K562 (cell line): Measurements from ENCODE around the gene MADD. TPM values are rescaled to one million over a fixed set of nuclear protein-coding genes. Genes with fewer than 3 reads are reported as not detected.
"Not testable (repeated sequence)": the region's sequence is repeated elsewhere in the genome, so short reads cannot be mapped to it uniquely, and the experiment has no call there.

ENCODE experiments used
- ATAC-seq: fragments of 200-7000 bp; cut with Tn5 transposase; 3 replicates; pipeline ENCODE4 v1.9.1; 2020; ENCODE audit warnings: moderate library complexity
- BruUV-seq: library from RNA; stranded (reverse); fragments of 400-500 nt; replicated peaks from 2 replicates; lab custom pipeline; 2021; lab: Mats Ljungman, UMichigan
- CTCF ChIA-PET: fragments of 300-600 bp; formaldehyde crosslinking; extraction: SDS; loops from one replicate; lab custom pipeline; 2021; ENCODE audit warnings: low intra/inter-chr PET ratio; lab: Yijun Ruan, JAX
- POLR2A ChIA-PET: fragments of 300-600, 350-650 bp; sonication (Branson Sonifier 250); formaldehyde crosslinking; extraction: SDS; loops from one replicate; lab custom pipeline; 2021; ENCODE audit warnings: antibody characterized with exemption, inconsistent platforms; lab: Yijun Ruan, JAX
- DNase-seq, 4 experiments: peaks; one replicate each; pipeline versions ENCODE4 v3.0.0 to v3.0.0-alpha.2; 2011 to 2018; ENCODE audit warnings: low spot score in 3 of 4, mixed read lengths in 3 of 4; ENCODE audit errors: extremely low read depth in 1 of 4
- FAIRE-seq: peaks from 2 replicates; lab custom pipeline; 2011; peaks lifted over from hg19 to GRCh38; lab: Jason Lieb, UNC
- H2AFZ ChIP-seq: 2 replicates; pipeline ENCODE4 v1.6.0; 2011; ENCODE audit warnings: low read depth, low read length, control low read depth, inconsistent platforms
- H3K27ac ChIP-seq: fragments of 200-600 bp; 3 replicates; pipeline ENCODE4 v1.8.0; 2011; ENCODE audit warnings: low read depth, mild to moderate bottlenecking, control low read depth, inconsistent platforms, low read length, moderate library complexity, mixed read lengths; ENCODE audit errors: extremely low read depth
- H3K27me3 ChIP-seq, 2 experiments: fragments of 300-600 bp in 1 of 2; 2 replicates in 1 of 2; 3 replicates in 1 of 2; pipeline versions ENCODE4 v1.6.0 to v1.8.0; 2011; ENCODE audit warnings: inconsistent platforms in 2 of 2, low read length in 2 of 2, mild to moderate bottlenecking in 1 of 2, mixed read lengths in 1 of 2, moderate library complexity in 1 of 2; ENCODE audit not compliant: control insufficient read depth in 2 of 2, insufficient read depth in 2 of 2
- H3K36me3 ChIP-seq: fragments of 300-600 bp; 3 replicates; pipeline ENCODE4 v1.8.0; 2011; ENCODE audit warnings: mild to moderate bottlenecking, low read length, inconsistent platforms; ENCODE audit not compliant: control insufficient read depth, insufficient read depth
- H3K4me1 ChIP-seq, 2 experiments: fragments of 200-600 bp in 1 of 2; replicated peaks in 1 of 2; 2 replicates in 1 of 2; 3 replicates in 1 of 2; pipeline versions ENCODE4 v1.5.1 to v1.8.0; 2011; ENCODE audit warnings: inconsistent platforms in 2 of 2, low read length in 2 of 2, mild to moderate bottlenecking in 1 of 2, mixed read lengths in 1 of 2, moderate library complexity in 1 of 2; ENCODE audit not compliant: control insufficient read depth in 2 of 2, insufficient read depth in 2 of 2
- H3K4me2 ChIP-seq: 2 replicates; pipeline ENCODE4 v1.6.1; 2011; ENCODE audit warnings: low read length, control low read depth, inconsistent platforms, mixed read lengths; ENCODE audit not compliant: insufficient read depth
- H3K4me3 ChIP-seq: fragments of 200-600 bp; sonication (generic), shearing (Covaris generic); 2 replicates; pipeline ENCODE4 v1.5.1; 2016; ENCODE audit warnings: control low read depth, inconsistent platforms
- H3K79me2 ChIP-seq: fragments of 200-600 bp; 3 replicates; pipeline ENCODE4 v1.8.0; 2011; ENCODE audit warnings: low read length, inconsistent platforms; ENCODE audit not compliant: control insufficient read depth, insufficient read depth
- H3K9ac ChIP-seq, 2 experiments: 2 replicates each; pipeline versions ENCODE4 v1.6.0 to v1.6.1; 2011; ENCODE audit warnings: low read depth in 2 of 2, low read length in 2 of 2, control low read depth in 1 of 2, inconsistent platforms in 1 of 2, mild to moderate bottlenecking in 1 of 2, mixed read lengths in 1 of 2; ENCODE audit not compliant: insufficient read depth in 1 of 2
- H3K9me1 ChIP-seq: one replicate; pipeline ENCODE4 v1.6.0; 2011; ENCODE audit warnings: inconsistent platforms, mild to moderate bottlenecking, low read length, moderate library complexity; ENCODE audit not compliant: control insufficient read depth, insufficient read depth
- H3K9me3 ChIP-seq: replicated peaks from 2 replicates; pipeline ENCODE4 v1.5.1; 2011; ENCODE audit warnings: low read depth, low read length, inconsistent platforms; ENCODE audit not compliant: control insufficient read depth, insufficient read depth
- H4K20me1 ChIP-seq: replicated peaks from 2 replicates; pipeline ENCODE4 v1.6.1; 2011; ENCODE audit warnings: low read length, inconsistent platforms, mixed read lengths; ENCODE audit not compliant: control insufficient read depth, insufficient read depth
- SNRNP70 ChIP-seq: fragments of 200-400 bp; formaldehyde crosslinking; optimal IDR thresholded peaks from 2 replicates; pipeline ENCODE3; 2017; ENCODE audit warnings: low read depth, low read length
- WGBS: fragments of 100-300 bp; shearing (Covaris generic); methylation state at CpG from one replicate; pipeline ENCODE4 v1.1.6; 2016; ENCODE audit warnings: low coverage, mixed read lengths; ENCODE audit not compliant: insufficient coverage; ENCODE audit errors: missing lambda C conversion rate; 5-methylcytosine and 5-hydroxymethylcytosine counted together
- in situ Hi-C: fragments of 300-500 bp; cut with MboI; formaldehyde crosslinking; loops from 4 replicates; pipeline ENCODE4 v1.15.0; 2018; ENCODE audit warnings: inconsistent platforms, mixed read lengths
- intact Hi-C: fragments of 100-400 bp; cut with micrococcal nuclease; formaldehyde crosslinking; loops from 2 replicates; pipeline ENCODE4 v1.14.2; 2022
- polyA plus RNA-seq, 8 experiments: library from polyadenylated mRNA; depleted of rRNA in 4 of 8; stranded (reverse) in 5 of 8; unstranded in 3 of 8; fragments of >200 nt; fragmentation: Nextera tagmentation in 2 of 8; fragmentation: Illumina TruSeq in 1 of 8; extraction: Ambion mirVana in 2 of 8; extraction: Trizol in 1 of 8; gene quantifications; 2 replicates each; pipeline versions ENCODE4 v1.2.1 to v1.2.3, GENCODE V29; 2011 to 2014; ENCODE audit warnings: inconsistent platforms in 1 of 8, missing spikeins in 1 of 8
- total RNA-seq, 7 experiments: library from RNA; depleted of rRNA in 6 of 7; stranded (reverse); fragments of >200 nt in 6 of 7; fragmentation: Illumina TruSeq in 2 of 7; extraction: Trizol in 2 of 7; gene quantifications; 2 replicates each; pipeline versions ENCODE4 v1.2.1 to v1.2.3, GENCODE V29; 2011 to 2021; ENCODE audit warnings: low replicate concordance in 1 of 7

The MADD gene
- total and polyA plus RNA-seq, 9 of the 15 experiments (the other 6 are each of a cell fraction or from before 2014, with no cell fraction given), result 0.68 to 57.6 (median 33.6) TPM

DNA sequence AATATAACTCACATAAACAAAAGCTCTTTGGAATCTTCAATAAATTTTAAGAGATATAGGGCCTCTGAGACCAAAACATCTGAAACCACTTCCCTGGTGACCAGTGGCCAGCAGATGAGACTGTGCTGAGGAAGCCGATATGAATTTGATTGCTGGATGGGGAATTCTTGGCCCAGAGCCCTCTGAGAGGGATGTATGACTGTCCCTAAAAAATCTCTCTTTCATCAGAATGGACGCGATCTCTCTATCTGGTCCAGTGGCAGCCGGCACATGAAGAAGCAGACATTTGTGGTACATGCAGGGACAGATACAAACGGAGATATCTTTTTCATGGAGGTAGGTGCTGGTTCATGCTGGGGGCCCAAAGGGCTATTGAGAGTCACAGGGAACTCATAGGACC, 45.1 kb downstream of the MADD start:
- ATAC-seq (no peak), FAIRE-seq (no peak), DNase-seq (no peak)
- WGBS, result 93% methylated on average over 5 of the region's 5 CpGs
- intact Hi-C loops (no loop called here), in situ Hi-C loops (no loop called here)
- Histone ChIP-seq H3K36me3 (peaks cover 71% of the 10 kb centered on the region), H3K4me3 (no peak overlapping the region), H3K9me1 (no peaks in the 10 kb centered on the region), H3K27me3 (no peaks in the 10 kb centered on the region), H3K4me2 (no peak overlapping the region), H3K79me2 (no peaks in the 10 kb centered on the region), H3K27ac (no peak overlapping the region), H2AFZ (no peak overlapping the region), H3K4me1 (no peaks in the 10 kb centered on the region), H4K20me1 (no peaks in the 10 kb centered on the region), H3K9me3 (no peaks in the 10 kb centered on the region), H3K9ac (no peak overlapping the region)
- TF ChIP-seq SNRNP70, result no peak
- ChIA-PET POLR2A (no interaction called here), CTCF (no interaction called here)
- BruUV-seq, result no TSS peak

GRCh38 chr11:47316501-47316900, 46.6 kb downstream of the MADD start:
- H2AFZ ChIP-seq, H3K4me3 ChIP-seq, H3K4me1 ChIP-seq, H3K79me2 ChIP-seq, DNase-seq, FAIRE-seq, H3K9ac ChIP-seq, in situ Hi-C loops, H3K27me3 ChIP-seq, H3K4me2 ChIP-seq, CTCF ChIA-PET, H3K27ac ChIP-seq, BruUV-seq, intact Hi-C loops, H4K20me1 ChIP-seq, ATAC-seq, H3K9me3 ChIP-seq, H3K9me1 ChIP-seq: not testable (repeated sequence)
- H3K36me3 ChIP-seq, result peaks cover 66% of the 10 kb centered on the region
- WGBS, result 90% methylated on average over 6 of the region's 8 CpGs
- POLR2A ChIA-PET, result interaction anchor here (0.6 kb wide), 1 partner anchor 100 kb away, joined by 3 read pairs; no protein-coding TSS in a partner anchor
